ENCODE measurements around the gene PLXNA4. TPM values are rescaled to one million over a fixed set of nuclear protein-coding genes. Genes with fewer than 3 reads are reported as not detected.

PLXNA4 gene
- polyA plus RNA-seq, 2 donors, result 0.44 to 0.55 TPM

DNA sequence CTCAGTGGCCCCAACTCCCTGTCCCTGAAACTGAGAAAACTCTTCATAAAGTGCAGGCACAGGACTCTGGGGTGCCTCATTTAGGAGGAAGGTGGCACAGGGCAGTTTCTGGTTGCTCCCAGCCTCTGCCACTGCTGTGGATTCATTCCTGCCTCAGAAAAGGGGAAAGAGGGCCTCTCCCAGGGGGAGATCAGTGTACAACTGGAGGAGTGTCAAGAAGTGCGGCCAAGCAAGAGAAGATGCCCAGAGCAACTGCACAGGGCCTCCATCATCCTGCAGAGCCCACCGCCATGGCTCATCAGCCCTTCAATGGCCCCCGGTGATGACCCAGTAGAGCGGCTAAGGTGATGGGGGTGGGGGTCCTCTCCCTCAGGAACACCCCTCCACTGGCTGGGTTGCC, 150.3 kb downstream of the PLXNA4 start:
- Histone ChIP-seq H3K36me3 (ENCODE audit: control insufficient read depth in 2 of 2, insufficient read depth in 2 of 2, low read length in 1 of 2) (no peaks in the 10 kb centered on the region), H3K27ac (ENCODE audit: low read depth in 2 of 2, low read length in 1 of 2) (no peak overlapping the region), H3K4me1 (ENCODE audit: control insufficient read depth in 2 of 2, insufficient read depth in 2 of 2, low read length in 1 of 2) (peaks cover 0 to 2% of the 10 kb centered on the region in 2 donors), H3K27me3 (ENCODE audit: control insufficient read depth in 1 of 2, insufficient read depth in 2 of 2, low read length in 2 of 2) (no peaks in the 10 kb centered on the region), H3K9me3 (ENCODE audit: control insufficient read depth in 2 of 2, insufficient read depth in 1 of 2, low read depth in 1 of 2, low read length in 1 of 2) (no peaks in the 10 kb centered on the region), H3K4me3 (ENCODE audit: low read depth in 1 of 2, low read length in 2 of 2) (no peak overlapping the region)
- WGBS, 2 donors, result 93% methylated on average over 4 of the region's 4 CpGs

- no peaks in the 10 kb centered on the region for H3K36me3 ChIP-seq (ENCODE audit: control insufficient read depth in 2 of 2, insufficient read depth in 2 of 2, low read length in 1 of 2)
- peaks cover 0 to 2% of the 10 kb centered on the region in 2 donors for H3K4me1 ChIP-seq (ENCODE audit: control insufficient read depth in 2 of 2, insufficient read depth in 2 of 2, low read length in 1 of 2)
- 73 to 76% methylated on average over 15 of the region's 15 CpGs for WGBS, 2 donors
- no peak overlapping the region for H3K27ac ChIP-seq (ENCODE audit: low read depth in 2 of 2, low read length in 1 of 2)
- no peaks in the 10 kb centered on the region for H3K9me3 ChIP-seq (ENCODE audit: control insufficient read depth in 2 of 2, insufficient read depth in 1 of 2, low read depth in 1 of 2, low read length in 1 of 2)
- no peak overlapping the region for H3K4me3 ChIP-seq (ENCODE audit: low read depth in 1 of 2, low read length in 2 of 2)
- H3K27me3 ChIP-seq (ENCODE audit: control insufficient read depth in 1 of 2, insufficient read depth in 2 of 2, low read length in 2 of 2), result no peaks in the 10 kb centered on the region
These were observed 151.2 kb downstream of the PLXNA4 start for GRCh38 chr7:132424821-132425724.

- H3K27me3 ChIP-seq (ENCODE audit: control insufficient read depth in 1 of 2, insufficient read depth in 2 of 2, low read length in 2 of 2), result no peaks in the 10 kb centered on the region
- no peak overlapping the region for H3K27ac ChIP-seq (ENCODE audit: low read depth in 2 of 2, low read length in 1 of 2)
- no peak overlapping the region for H3K4me3 ChIP-seq (ENCODE audit: low read depth in 1 of 2, low read length in 2 of 2)
- H3K9me3 ChIP-seq (ENCODE audit: control insufficient read depth in 2 of 2, insufficient read depth in 1 of 2, low read depth in 1 of 2, low read length in 1 of 2), result no peaks in the 10 kb centered on the region
- no peaks in the 10 kb centered on the region for H3K36me3 ChIP-seq (ENCODE audit: control insufficient read depth in 2 of 2, insufficient read depth in 2 of 2, low read length in 1 of 2)
- 82 to 94% methylated on average over 2 of the region's 2 CpGs for WGBS, 2 donors
- peaks cover 0 to 2% of the 10 kb centered on the region in 2 donors for H3K4me1 ChIP-seq (ENCODE audit: control insufficient read depth in 2 of 2, insufficient read depth in 2 of 2, low read length in 1 of 2)
These were observed 152.0 kb downstream of the PLXNA4 start for GRCh38 chr7:132424277-132424676.

GRCh38 chr7:132423594-132424200, 152.6 kb downstream of the PLXNA4 start:
- WGBS, 2 donors, result 75 to 82% methylated on average over 10 of the region's 10 CpGs

GRCh38 chr7:132422502-132423111, 153.7 kb downstream of the PLXNA4 start:
- WGBS, 2 donors, result 64% methylated on average over 12 of the region's 12 CpGs
- Histone ChIP-seq H3K4me3 (ENCODE audit: low read depth in 1 of 2, low read length in 2 of 2) (no peak overlapping the region), H3K4me1 (ENCODE audit: control insufficient read depth in 2 of 2, insufficient read depth in 2 of 2, low read length in 1 of 2) (peaks cover 0 to 2% of the 10 kb centered on the region in 2 donors), H3K9me3 (ENCODE audit: control insufficient read depth in 2 of 2, insufficient read depth in 1 of 2, low read depth in 1 of 2, low read length in 1 of 2) (no peaks in the 10 kb centered on the region), H3K36me3 (ENCODE audit: control insufficient read depth in 2 of 2, insufficient read depth in 2 of 2, low read length in 1 of 2) (no peaks in the 10 kb centered on the region), H3K27ac (ENCODE audit: low read depth in 2 of 2, low read length in 1 of 2) (no peak overlapping the region), H3K27me3 (ENCODE audit: control insufficient read depth in 1 of 2, insufficient read depth in 2 of 2, low read length in 2 of 2) (no peaks in the 10 kb centered on the region)

More at GRCh38 chr7:132423594-132424200, 152.6 kb downstream of the PLXNA4 start:
- peaks cover 0 to 2% of the 10 kb centered on the region in 2 donors for H3K4me1 ChIP-seq (ENCODE audit: control insufficient read depth in 2 of 2, insufficient read depth in 2 of 2, low read length in 1 of 2)
- H3K9me3 ChIP-seq (ENCODE audit: control insufficient read depth in 2 of 2, insufficient read depth in 1 of 2, low read depth in 1 of 2, low read length in 1 of 2), result no peaks in the 10 kb centered on the region
- H3K27ac ChIP-seq (ENCODE audit: low read depth in 2 of 2, low read length in 1 of 2), result no peak overlapping the region
- no peaks in the 10 kb centered on the region for H3K36me3 ChIP-seq (ENCODE audit: control insufficient read depth in 2 of 2, insufficient read depth in 2 of 2, low read length in 1 of 2)
- no peaks in the 10 kb centered on the region for H3K27me3 ChIP-seq (ENCODE audit: control insufficient read depth in 1 of 2, insufficient read depth in 2 of 2, low read length in 2 of 2)
- no peak overlapping the region for H3K4me3 ChIP-seq (ENCODE audit: low read depth in 1 of 2, low read length in 2 of 2)

- H3K9me3 ChIP-seq (ENCODE audit: control insufficient read depth in 2 of 2, insufficient read depth in 1 of 2, low read depth in 1 of 2, low read length in 1 of 2), result no peaks in the 10 kb centered on the region
- WGBS, 2 donors, result 72 to 74% methylated on average over 2 of the region's 2 CpGs
These were observed 155.7 kb downstream of the PLXNA4 start for GRCh38 chr7:132420527-132420926.

GRCh38 chr7:132419542-132419941, 156.7 kb downstream of the PLXNA4 start:
- WGBS, 2 donors, result 51 to 59% methylated on average over 2 of the region's 2 CpGs
- Histone ChIP-seq H3K4me3 (ENCODE audit: low read depth in 1 of 2, low read length in 2 of 2) (no peak overlapping the region), H3K27ac (ENCODE audit: low read depth in 2 of 2, low read length in 1 of 2) (no peak overlapping the region), H3K36me3 (ENCODE audit: control insufficient read depth in 2 of 2, insufficient read depth in 2 of 2, low read length in 1 of 2) (no peaks in the 10 kb centered on the region), H3K9me3 (ENCODE audit: control insufficient read depth in 2 of 2, insufficient read depth in 1 of 2, low read depth in 1 of 2, low read length in 1 of 2) (no peaks in the 10 kb centered on the region), H3K27me3 (ENCODE audit: control insufficient read depth in 1 of 2, insufficient read depth in 2 of 2, low read length in 2 of 2) (no peaks in the 10 kb centered on the region), H3K4me1 (ENCODE audit: control insufficient read depth in 2 of 2, insufficient read depth in 2 of 2, low read length in 1 of 2) (peaks cover 0 to 2% of the 10 kb centered on the region in 2 donors)

More at GRCh38 chr7:132420527-132420926, 155.7 kb downstream of the PLXNA4 start:
- H3K27ac ChIP-seq (ENCODE audit: low read depth in 2 of 2, low read length in 1 of 2), result no peak overlapping the region
- H3K36me3 ChIP-seq (ENCODE audit: control insufficient read depth in 2 of 2, insufficient read depth in 2 of 2, low read length in 1 of 2), result no peaks in the 10 kb centered on the region
- H3K4me1 ChIP-seq (ENCODE audit: control insufficient read depth in 2 of 2, insufficient read depth in 2 of 2, low read length in 1 of 2), result peaks cover 0 to 2% of the 10 kb centered on the region in 2 donors
- no peak overlapping the region for H3K4me3 ChIP-seq (ENCODE audit: low read depth in 1 of 2, low read length in 2 of 2)
- no peaks in the 10 kb centered on the region for H3K27me3 ChIP-seq (ENCODE audit: control insufficient read depth in 1 of 2, insufficient read depth in 2 of 2, low read length in 2 of 2)

- Histone ChIP-seq H3K36me3 (ENCODE audit: control insufficient read depth in 2 of 2, insufficient read depth in 2 of 2, low read length in 1 of 2) (no peaks in the 10 kb centered on the region), H3K27me3 (ENCODE audit: control insufficient read depth in 1 of 2, insufficient read depth in 2 of 2, low read length in 2 of 2) (no peaks in the 10 kb centered on the region), H3K4me1 (ENCODE audit: control insufficient read depth in 2 of 2, insufficient read depth in 2 of 2, low read length in 1 of 2) (peaks cover 0 to under 1% of the 10 kb centered on the region in 2 donors), H3K9me3 (ENCODE audit: control insufficient read depth in 2 of 2, insufficient read depth in 1 of 2, low read depth in 1 of 2, low read length in 1 of 2) (no peaks in the 10 kb centered on the region), H3K4me3 (ENCODE audit: low read depth in 1 of 2, low read length in 2 of 2) (no peak overlapping the region), H3K27ac (ENCODE audit: low read depth in 2 of 2, low read length in 1 of 2) (no peak overlapping the region)
- 73 to 76% methylated on average over 6 of the region's 6 CpGs for WGBS, 2 donors
These were observed 157.4 kb downstream of the PLXNA4 start for GRCh38 chr7:132418840-132419239.

- no peaks in the 10 kb centered on the region for H3K9me3 ChIP-seq (ENCODE audit: control insufficient read depth in 2 of 2, insufficient read depth in 1 of 2, low read depth in 1 of 2, low read length in 1 of 2)
- H3K27me3 ChIP-seq (ENCODE audit: control insufficient read depth in 1 of 2, insufficient read depth in 2 of 2, low read length in 2 of 2), result no peaks in the 10 kb centered on the region
- no peak overlapping the region for H3K4me3 ChIP-seq (ENCODE audit: low read depth in 1 of 2, low read length in 2 of 2)
- no peaks in the 10 kb centered on the region for H3K36me3 ChIP-seq (ENCODE audit: control insufficient read depth in 2 of 2, insufficient read depth in 2 of 2, low read length in 1 of 2)
- no peak overlapping the region for H3K27ac ChIP-seq (ENCODE audit: low read depth in 2 of 2, low read length in 1 of 2)
- no peaks in the 10 kb centered on the region for H3K4me1 ChIP-seq (ENCODE audit: control insufficient read depth in 2 of 2, insufficient read depth in 2 of 2, low read length in 1 of 2)
- 67 to 71% methylated on average over 9 of the region's 9 CpGs for WGBS, 2 donors
These were observed 159.0 kb downstream of the PLXNA4 start for GRCh38 chr7:132417103-132417906.

Measured in esophagus (tissue), 2 donors.